ENCODE data around the gene SPRN.

DNA sequence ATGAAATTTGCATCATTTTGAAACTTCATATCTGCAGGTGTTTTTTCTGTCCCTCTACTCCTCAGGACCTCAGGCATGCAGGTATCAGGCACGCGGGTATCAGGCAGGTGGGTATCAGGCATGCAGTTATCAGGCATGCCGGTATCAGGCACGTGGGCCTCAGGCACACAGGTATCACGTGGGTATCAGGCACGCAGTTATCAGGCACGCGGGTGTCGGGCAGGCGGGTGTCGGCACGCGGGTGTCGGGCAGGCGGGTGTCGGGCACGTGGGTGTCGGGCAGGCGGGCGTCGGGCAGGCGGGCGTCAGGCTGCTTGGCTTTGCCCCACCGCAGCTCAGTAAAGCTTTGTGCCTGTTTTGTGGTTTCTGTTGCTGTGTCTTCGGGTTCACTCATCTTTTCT lies 8.7 kb downstream of the SPRN start:
- TF ChIP-seq, protein P1, sequence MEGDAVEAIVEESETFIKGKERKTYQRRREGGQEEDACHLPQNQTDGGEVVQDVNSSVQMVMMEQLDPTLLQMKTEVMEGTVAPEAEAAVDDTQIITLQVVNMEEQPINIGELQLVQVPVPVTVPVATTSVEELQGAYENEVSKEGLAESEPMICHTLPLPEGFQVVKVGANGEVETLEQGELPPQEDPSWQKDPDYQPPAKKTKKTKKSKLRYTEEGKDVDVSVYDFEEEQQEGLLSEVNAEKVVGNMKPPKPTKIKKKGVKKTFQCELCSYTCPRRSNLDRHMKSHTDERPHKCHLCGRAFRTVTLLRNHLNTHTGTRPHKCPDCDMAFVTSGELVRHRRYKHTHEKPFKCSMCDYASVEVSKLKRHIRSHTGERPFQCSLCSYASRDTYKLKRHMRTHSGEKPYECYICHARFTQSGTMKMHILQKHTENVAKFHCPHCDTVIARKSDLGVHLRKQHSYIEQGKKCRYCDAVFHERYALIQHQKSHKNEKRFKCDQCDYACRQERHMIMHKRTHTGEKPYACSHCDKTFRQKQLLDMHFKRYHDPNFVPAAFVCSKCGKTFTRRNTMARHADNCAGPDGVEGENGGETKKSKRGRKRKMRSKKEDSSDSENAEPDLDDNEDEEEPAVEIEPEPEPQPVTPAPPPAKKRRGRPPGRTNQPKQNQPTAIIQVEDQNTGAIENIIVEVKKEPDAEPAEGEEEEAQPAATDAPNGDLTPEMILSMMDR (conservative IDR thresholded peaks at IDR 0.05; ENCODE audit: low read depth, low read length) = no peak
- no peak for TF ChIP-seq EZH2 (IDR thresholded peaks at IDR 0.05; ENCODE audit: borderline replicate concordance, low read depth, low read length, poor library complexity, severe bottlenecking)

Data from A673 (cell line).